ENCODE measurements around the gene DHX32. TPM values are rescaled to one million over a fixed set of nuclear protein-coding genes. Genes with fewer than 3 reads are reported as not detected.
"Not testable (repeated sequence)": the region's sequence is repeated elsewhere in the genome, so short reads cannot be mapped to it uniquely, and the experiment has no call there.

DHX32 gene
- total RNA-seq, 1 experiment from 2014 or later = 32.2 TPM

DNA sequence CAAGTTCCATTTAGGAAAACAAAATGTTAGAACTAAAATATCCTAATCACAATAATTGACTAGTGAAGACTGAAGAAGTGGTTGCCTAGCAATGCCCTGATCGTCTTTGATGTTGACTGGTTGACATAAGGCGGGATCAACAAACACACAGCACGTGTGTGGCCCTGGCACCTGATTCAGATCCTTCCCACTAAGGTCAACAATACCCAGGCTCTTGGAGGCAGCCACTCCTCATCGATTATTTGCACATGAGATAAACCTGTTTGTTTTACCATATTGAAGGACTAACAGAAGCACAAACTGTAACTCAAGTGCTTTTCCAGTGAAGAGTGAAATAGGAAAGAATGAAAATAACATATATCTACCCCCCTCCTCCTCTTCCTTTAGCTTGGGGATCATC lies 30.9 kb upstream of the DHX32 start:
- no TSS peak for BruUV-seq (replicated peaks)
- no peaks in the 10 kb centered on the region for H3K9me3 Mint-ChIP-seq (ENCODE audit: low read depth, unreplicated experiment)
- peak; percentile 31 for DNase-seq
- intact Hi-C loops (cut with micrococcal nuclease; ENCODE audit: unreplicated experiment) = no loop called here
- TF ChIP-seq, protein P1, sequence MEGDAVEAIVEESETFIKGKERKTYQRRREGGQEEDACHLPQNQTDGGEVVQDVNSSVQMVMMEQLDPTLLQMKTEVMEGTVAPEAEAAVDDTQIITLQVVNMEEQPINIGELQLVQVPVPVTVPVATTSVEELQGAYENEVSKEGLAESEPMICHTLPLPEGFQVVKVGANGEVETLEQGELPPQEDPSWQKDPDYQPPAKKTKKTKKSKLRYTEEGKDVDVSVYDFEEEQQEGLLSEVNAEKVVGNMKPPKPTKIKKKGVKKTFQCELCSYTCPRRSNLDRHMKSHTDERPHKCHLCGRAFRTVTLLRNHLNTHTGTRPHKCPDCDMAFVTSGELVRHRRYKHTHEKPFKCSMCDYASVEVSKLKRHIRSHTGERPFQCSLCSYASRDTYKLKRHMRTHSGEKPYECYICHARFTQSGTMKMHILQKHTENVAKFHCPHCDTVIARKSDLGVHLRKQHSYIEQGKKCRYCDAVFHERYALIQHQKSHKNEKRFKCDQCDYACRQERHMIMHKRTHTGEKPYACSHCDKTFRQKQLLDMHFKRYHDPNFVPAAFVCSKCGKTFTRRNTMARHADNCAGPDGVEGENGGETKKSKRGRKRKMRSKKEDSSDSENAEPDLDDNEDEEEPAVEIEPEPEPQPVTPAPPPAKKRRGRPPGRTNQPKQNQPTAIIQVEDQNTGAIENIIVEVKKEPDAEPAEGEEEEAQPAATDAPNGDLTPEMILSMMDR (IDR thresholded peaks at IDR 0.05; ENCODE audit: unreplicated experiment) = no peak
- peak overlapping the region; percentile 46 for H3K4me3 Mint-ChIP-seq (ENCODE audit: low read depth, unreplicated experiment)
- CTCF ChIA-PET = interaction anchor here (0.9 kb wide), 1 partner anchor 33 kb away, joined by 3 read pairs; no protein-coding TSS in a partner anchor
- H3K27ac Mint-ChIP-seq (ENCODE audit: unreplicated experiment) = no peak overlapping the region
- H3K4me1 Mint-ChIP-seq (ENCODE audit: low read depth, unreplicated experiment) = peaks cover 35% of the 10 kb centered on the region
- no peaks in the 10 kb centered on the region for H3K27me3 Mint-ChIP-seq (ENCODE audit: unreplicated experiment)
- no peaks in the 10 kb centered on the region for H3K36me3 Mint-ChIP-seq (ENCODE audit: insufficient read depth, unreplicated experiment)

DNA sequence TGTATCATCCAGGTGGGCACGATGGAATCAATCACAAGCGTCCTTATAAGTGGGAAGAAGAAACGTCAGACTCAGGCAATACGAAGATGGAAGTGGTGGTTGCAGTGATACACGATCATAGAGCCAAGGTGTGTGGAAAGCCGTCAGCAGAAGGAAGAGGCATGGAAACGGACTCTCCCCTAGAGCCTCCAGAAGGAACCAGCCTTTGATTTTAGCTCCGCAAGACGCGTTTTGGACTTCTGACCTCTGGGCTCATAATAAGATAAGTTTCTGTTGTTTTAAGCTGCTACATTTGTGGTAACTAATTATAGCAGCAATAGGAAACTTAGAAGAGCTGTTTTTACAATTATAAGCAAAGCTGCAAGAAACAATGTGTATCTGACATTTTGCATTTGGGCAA lies 30.1 kb upstream of the DHX32 start:
- H3K9me3 Mint-ChIP-seq (ENCODE audit: low read depth, unreplicated experiment) = no peaks in the 10 kb centered on the region
- H3K36me3 Mint-ChIP-seq (ENCODE audit: insufficient read depth, unreplicated experiment) = no peaks in the 10 kb centered on the region
- BruUV-seq (replicated peaks) = no TSS peak
- no peak overlapping the region for H3K27ac Mint-ChIP-seq (ENCODE audit: unreplicated experiment)
- no peaks in the 10 kb centered on the region for H3K27me3 Mint-ChIP-seq (ENCODE audit: unreplicated experiment)
- DNase-seq = no peak
- H3K4me3 Mint-ChIP-seq (ENCODE audit: low read depth, unreplicated experiment) = no peak overlapping the region
- intact Hi-C loops (cut with micrococcal nuclease; ENCODE audit: unreplicated experiment) = no loop called here
- peaks cover 35% of the 10 kb centered on the region for H3K4me1 Mint-ChIP-seq (ENCODE audit: low read depth, unreplicated experiment)
- CTCF ChIA-PET = no interaction called here
- TF ChIP-seq, protein P1 (IDR thresholded peaks at IDR 0.05; ENCODE audit: unreplicated experiment) = no peak

DNA sequence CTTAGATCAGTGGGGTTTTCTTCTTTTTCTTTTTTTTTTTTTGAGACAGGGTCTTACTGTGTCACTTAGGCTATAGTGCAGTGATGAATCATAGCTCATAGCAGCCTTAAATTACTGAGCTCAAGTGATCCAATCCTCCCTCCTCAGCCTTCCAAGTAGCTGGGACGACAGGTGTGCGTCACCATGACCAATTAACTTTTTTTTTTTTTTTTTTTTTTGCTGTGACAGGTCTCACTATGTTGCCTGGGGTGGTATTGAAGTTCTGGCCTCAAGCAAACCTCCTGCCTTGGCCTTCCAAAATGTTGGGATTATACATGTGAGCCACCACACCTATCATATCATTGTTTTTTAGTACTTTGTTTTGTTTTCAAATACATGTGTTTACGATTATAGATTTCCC lies 28.4 kb upstream of the DHX32 start:
- H3K27ac Mint-ChIP-seq (ENCODE audit: unreplicated experiment); intact Hi-C loops (cut with micrococcal nuclease; ENCODE audit: unreplicated experiment); H3K9me3 Mint-ChIP-seq (ENCODE audit: low read depth, unreplicated experiment); BruUV-seq (replicated peaks); H3K27me3 Mint-ChIP-seq (ENCODE audit: unreplicated experiment); H3K4me3 Mint-ChIP-seq (ENCODE audit: low read depth, unreplicated experiment); DNase-seq; H3K36me3 Mint-ChIP-seq (ENCODE audit: insufficient read depth, unreplicated experiment); CTCF ChIA-PET: not testable (repeated sequence)
- peaks cover 35% of the 10 kb centered on the region for H3K4me1 Mint-ChIP-seq (ENCODE audit: low read depth, unreplicated experiment)

DNA sequence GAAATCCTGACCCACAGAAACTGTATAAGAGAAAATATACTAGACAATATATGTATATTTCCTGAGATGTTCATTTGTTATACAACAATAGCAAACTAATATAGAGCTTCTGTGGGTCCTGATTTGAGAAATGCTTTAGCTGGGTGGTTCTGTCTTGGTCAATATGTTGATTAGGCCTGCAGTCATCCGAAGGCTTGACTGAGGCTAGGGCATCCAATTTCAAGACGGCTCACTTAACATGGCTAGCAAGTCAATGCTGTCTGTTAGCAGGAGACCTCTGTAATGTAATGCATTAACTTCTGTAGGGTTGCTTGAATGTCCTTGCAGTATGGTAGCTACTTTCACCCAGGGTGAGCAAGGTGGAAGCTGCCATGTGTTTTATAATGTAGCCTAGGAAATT lies 27.7 kb upstream of the DHX32 start:
- H3K27me3 Mint-ChIP-seq (ENCODE audit: unreplicated experiment); H3K4me3 Mint-ChIP-seq (ENCODE audit: low read depth, unreplicated experiment); intact Hi-C loops (cut with micrococcal nuclease; ENCODE audit: unreplicated experiment); DNase-seq; H3K9me3 Mint-ChIP-seq (ENCODE audit: low read depth, unreplicated experiment); CTCF ChIA-PET; H3K27ac Mint-ChIP-seq (ENCODE audit: unreplicated experiment); H3K36me3 Mint-ChIP-seq (ENCODE audit: insufficient read depth, unreplicated experiment); BruUV-seq (replicated peaks): not testable (repeated sequence)
- peaks cover 33% of the 10 kb centered on the region for H3K4me1 Mint-ChIP-seq (ENCODE audit: low read depth, unreplicated experiment)

DNA sequence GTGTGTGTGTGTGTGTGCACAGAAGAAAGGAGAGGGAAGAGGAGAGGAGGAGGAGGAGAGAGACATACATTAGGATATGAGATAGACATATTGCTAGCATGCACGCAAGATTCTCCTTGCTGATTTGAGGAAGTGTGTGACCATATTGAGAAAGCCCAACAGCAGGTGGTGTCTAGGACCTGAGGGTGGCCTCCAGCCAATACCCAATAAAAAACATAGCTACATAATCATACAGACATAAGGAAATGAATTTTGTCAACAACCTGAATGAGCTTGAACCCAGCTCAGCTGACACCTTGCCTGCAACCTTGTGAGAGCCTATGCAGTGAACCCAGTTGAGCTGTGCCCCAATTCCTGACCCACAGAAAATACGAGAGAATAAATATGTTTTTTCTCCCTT lies 26.5 kb upstream of the DHX32 start:
- intact Hi-C loops (cut with micrococcal nuclease; ENCODE audit: unreplicated experiment); DNase-seq; H3K9me3 Mint-ChIP-seq (ENCODE audit: low read depth, unreplicated experiment); H3K4me3 Mint-ChIP-seq (ENCODE audit: low read depth, unreplicated experiment); CTCF ChIA-PET; H3K27me3 Mint-ChIP-seq (ENCODE audit: unreplicated experiment); H3K36me3 Mint-ChIP-seq (ENCODE audit: insufficient read depth, unreplicated experiment); H3K27ac Mint-ChIP-seq (ENCODE audit: unreplicated experiment); BruUV-seq (replicated peaks): not testable (repeated sequence)
- peaks cover 20% of the 10 kb centered on the region for H3K4me1 Mint-ChIP-seq (ENCODE audit: low read depth, unreplicated experiment)

DNA sequence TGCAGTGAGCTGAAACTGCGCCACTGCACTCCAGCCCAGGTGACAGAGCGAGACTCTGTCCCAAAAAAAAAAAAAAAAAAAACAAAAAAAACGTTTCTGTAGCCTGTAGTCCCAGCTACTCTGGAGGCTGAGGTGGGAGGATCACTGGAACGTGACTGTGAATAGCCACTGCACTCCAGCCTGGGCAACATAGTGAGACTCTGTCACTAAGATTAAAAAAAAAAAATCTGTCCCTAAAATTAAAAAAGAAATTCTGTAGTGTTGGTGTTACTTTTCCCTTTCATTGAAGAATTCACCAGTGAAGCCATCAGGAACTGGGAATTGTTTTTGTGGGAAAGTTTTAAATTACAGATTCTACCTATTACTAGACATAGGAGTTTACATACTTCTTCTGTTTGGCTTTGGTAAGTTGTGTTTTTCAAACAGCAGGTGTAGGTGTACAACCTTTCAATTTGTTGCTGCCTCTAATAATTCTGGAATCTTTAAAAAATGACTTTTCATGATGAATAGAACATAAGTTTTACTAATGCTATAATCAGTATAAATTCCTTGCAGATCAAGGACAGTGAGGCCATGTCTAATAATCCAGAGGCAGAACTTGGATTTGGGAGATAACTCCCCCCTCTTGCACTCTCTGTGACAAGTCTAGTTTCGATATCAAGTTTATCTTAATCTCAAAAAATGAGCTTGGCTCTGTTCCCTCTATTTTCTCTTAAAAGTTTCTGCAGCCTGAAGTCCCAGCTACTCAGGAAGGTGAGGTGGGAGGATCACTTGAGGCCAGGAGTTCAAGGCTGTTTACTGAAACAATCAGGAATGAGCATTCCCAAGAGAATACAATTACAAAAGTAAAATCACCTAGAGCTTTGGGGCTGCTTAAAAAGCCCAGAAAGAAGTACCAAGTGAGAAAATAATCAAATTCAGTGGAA lies 24.2 kb upstream of the DHX32 start:
- H3K27me3 Mint-ChIP-seq (ENCODE audit: unreplicated experiment); BruUV-seq (replicated peaks); CTCF ChIA-PET; intact Hi-C loops (cut with micrococcal nuclease; ENCODE audit: unreplicated experiment); H3K27ac Mint-ChIP-seq (ENCODE audit: unreplicated experiment); H3K4me3 Mint-ChIP-seq (ENCODE audit: low read depth, unreplicated experiment); H3K4me1 Mint-ChIP-seq (ENCODE audit: low read depth, unreplicated experiment); DNase-seq; H3K9me3 Mint-ChIP-seq (ENCODE audit: low read depth, unreplicated experiment): not testable (repeated sequence)
- peaks cover 12% of the 10 kb centered on the region for H3K36me3 Mint-ChIP-seq (ENCODE audit: insufficient read depth, unreplicated experiment)

DNA sequence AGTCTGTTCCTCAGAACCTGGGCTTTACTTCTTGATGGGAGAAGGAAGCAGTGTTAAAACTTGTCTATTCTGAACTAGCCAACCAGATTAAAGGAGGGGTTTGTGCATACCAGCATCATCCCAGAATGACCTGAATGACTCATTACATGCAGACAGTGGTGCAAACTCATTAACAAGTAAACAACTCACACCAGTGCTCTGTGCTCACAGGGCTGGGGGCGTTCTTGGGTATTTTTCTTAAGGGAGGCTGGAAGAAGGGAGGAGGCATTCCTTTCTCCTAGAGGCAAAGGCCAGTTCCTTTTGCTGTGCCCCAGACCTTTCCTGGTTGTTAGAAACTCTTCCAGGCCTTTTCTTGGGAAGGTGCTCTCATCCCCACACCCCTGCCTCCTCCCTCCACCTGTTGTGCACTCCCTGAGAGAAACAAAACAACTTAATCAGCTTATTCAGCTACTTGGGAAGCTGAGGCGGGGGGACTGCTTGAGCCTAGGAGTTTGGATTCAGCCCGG lies 22.1 kb upstream of the DHX32 start:
- peaks cover 14% of the 10 kb centered on the region for H3K4me1 Mint-ChIP-seq (ENCODE audit: low read depth, unreplicated experiment)
- not testable (repeated sequence) for H3K9me3 Mint-ChIP-seq (ENCODE audit: low read depth, unreplicated experiment); BruUV-seq (replicated peaks)

DNA sequence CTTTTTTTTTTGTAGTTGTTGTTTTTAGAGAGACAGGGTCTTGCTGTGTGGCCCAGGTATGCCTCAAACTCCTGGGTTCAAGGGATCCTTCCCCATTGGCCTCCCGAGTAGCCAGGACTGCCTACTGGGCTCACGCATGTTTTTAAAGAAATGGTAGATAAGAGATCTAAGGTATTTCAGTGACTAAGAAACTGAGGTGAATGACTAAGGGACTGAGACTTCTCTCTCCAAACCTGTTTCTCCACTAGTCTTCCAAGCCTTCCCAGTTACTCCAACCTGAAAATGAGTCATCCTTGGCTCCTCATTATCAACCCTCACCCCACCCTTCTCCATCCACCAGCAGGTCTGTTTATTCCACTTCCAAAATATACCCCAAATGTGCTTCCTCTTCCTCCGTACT lies 19.9 kb upstream of the DHX32 start:
- CTCF ChIA-PET; BruUV-seq (replicated peaks); H3K27me3 Mint-ChIP-seq (ENCODE audit: unreplicated experiment); H3K9me3 Mint-ChIP-seq (ENCODE audit: low read depth, unreplicated experiment); intact Hi-C loops (cut with micrococcal nuclease; ENCODE audit: unreplicated experiment): not testable (repeated sequence)
- Mint-ChIP-seq H3K4me3 (ENCODE audit: low read depth, unreplicated experiment) (peak overlapping the region; percentile 14), H3K27ac (ENCODE audit: unreplicated experiment) (peak overlapping the region; percentile 12), H3K36me3 (ENCODE audit: insufficient read depth, unreplicated experiment) (peaks cover 27% of the 10 kb centered on the region), H3K4me1 (ENCODE audit: low read depth, unreplicated experiment) (peaks cover 18% of the 10 kb centered on the region)
- peak; percentile 35 for DNase-seq

More for the DNA sequence above, 22.1 kb upstream of the DHX32 start:
- H3K27ac Mint-ChIP-seq (ENCODE audit: unreplicated experiment); CTCF ChIA-PET; H3K27me3 Mint-ChIP-seq (ENCODE audit: unreplicated experiment); H3K4me3 Mint-ChIP-seq (ENCODE audit: low read depth, unreplicated experiment); DNase-seq; intact Hi-C loops (cut with micrococcal nuclease; ENCODE audit: unreplicated experiment): not testable (repeated sequence)
- peaks cover 12% of the 10 kb centered on the region for H3K36me3 Mint-ChIP-seq (ENCODE audit: insufficient read depth, unreplicated experiment)
